Kidney (tissue), 14 donors: ENCODE data around the gene ZMYM1. TPM values are rescaled to one million over a fixed set of nuclear protein-coding genes. Genes with fewer than 3 reads are reported as not detected.

ENCODE experiments used
- DNase-seq, 5 donors: peaks; one replicate each; pipeline ENCODE4 v3.0.0-alpha.2; 2013 to 2020
- FAIRE-seq: peaks from 2 replicates; lab custom pipeline; 2012; peaks lifted over from hg19 to GRCh38; lab: Jason Lieb, UNC
- H3K27ac ChIP-seq, 2 donors: one replicate each; pipeline ENCODE4 v1.7.0; 2013; ENCODE audit warnings: low read depth in 2 of 2, low read length in 2 of 2, inconsistent platforms in 1 of 2
- H3K27me3 ChIP-seq: one replicate; pipeline ENCODE4 v1.7.1; 2013; ENCODE audit warnings: low read length, inconsistent platforms; ENCODE audit not compliant: control insufficient read depth, insufficient read depth
- H3K36me3 ChIP-seq, 3 donors: one replicate each; pipeline versions ENCODE4 v1.7.0 to v1.7.1; 2013; ENCODE audit warnings: low read length in 3 of 3, control low read depth in 1 of 3, inconsistent platforms in 1 of 3; ENCODE audit not compliant: insufficient read depth in 3 of 3, control insufficient read depth in 2 of 3
- H3K4me1 ChIP-seq, 3 donors: one replicate each; pipeline versions ENCODE4 v1.7.0 to v1.7.1; 2013; ENCODE audit warnings: low read length in 3 of 3, inconsistent platforms in 1 of 3, low read depth in 1 of 3; ENCODE audit not compliant: control insufficient read depth in 2 of 3, insufficient read depth in 2 of 3
- H3K4me3 ChIP-seq, 3 donors: one replicate each; pipeline versions ENCODE4 v1.7.0 to v1.8.1; 2013; ENCODE audit warnings: low read length in 3 of 3, control low read depth in 1 of 3, inconsistent platforms in 1 of 3
- H3K9ac ChIP-seq, 3 donors: one replicate each; pipeline versions ENCODE4 v1.7.0 to v1.7.1; 2013; ENCODE audit warnings: low read length in 3 of 3, control low read depth in 1 of 3, inconsistent platforms in 1 of 3
- H3K9me3 ChIP-seq, 3 donors: one replicate each; pipeline versions ENCODE4 v1.7.0 to v1.7.1; 2013; ENCODE audit warnings: low read length in 3 of 3, control low read depth in 1 of 3, inconsistent platforms in 1 of 3; ENCODE audit not compliant: control insufficient read depth in 2 of 3, insufficient read depth in 1 of 3
- CTCF ChIP-seq: IDR thresholded peaks from 3 replicates; pipeline ENCODE4 v1.5.1; 2012; ENCODE audit warnings: mild to moderate bottlenecking, moderate library complexity, borderline replicate concordance; ENCODE audit not compliant: insufficient read depth; ENCODE audit errors: extremely low read depth
- intact Hi-C: fragments of 100-400 bp; cut with DNase I; formaldehyde crosslinking; loops from one replicate; pipeline ENCODE4 v1.11.1; 2022
- polyA plus RNA-seq: library from polyadenylated mRNA; stranded (reverse); fragments of 350-450 nt; fragmentation: Illumina TruSeq; extraction: RNeasy Lipid Tissue Mini Kit (QIAGEN cat#74804); gene quantifications from one replicate; pipeline ENCODE4 v1.2.3, GENCODE V29; 2014; ENCODE audit warnings: low read depth, low replicate concordance; ENCODE audit not compliant: insufficient read depth
- total RNA-seq: library from RNA; stranded (reverse); fragmentation: NEBNext Ultra II Directional; extraction: Animal tissue kit (Norgen Biotek cat#: 25700); gene quantifications from one replicate; pipeline ENCODE4 v1.2.1, GENCODE V29; 2021
- donor health status: control.
- donor health status: control.
- donor health status: control.
- donor health status: control.
- donor health status: control.
- donor health status: DM: yes; HTN: yes; CAD: no.
- donor health status: Normal renal cell carcinoma (clear cell type).

ZMYM1 gene
- total and polyA plus RNA-seq, 2 donors from 2014 or later = 2.9 to 18.9 TPM

GRCh38 chr1:35036621-35037020, 42.6 kb upstream of the ZMYM1 start:
- H3K4me1 ChIP-seq = no peaks in the 10 kb centered on the region
- intact Hi-C loops = no loop called here
- FAIRE-seq (no peak), DNase-seq (no peak)
- H3K4me3 ChIP-seq = no peak overlapping the region
- H3K27me3 ChIP-seq = no peaks in the 10 kb centered on the region
- H3K9ac ChIP-seq = no peak overlapping the region
- no peak overlapping the region for H3K27ac ChIP-seq
- H3K9me3 ChIP-seq = peaks cover 0 to 8% (median 0%) of the 10 kb centered on the region in 3 donors
- H3K36me3 ChIP-seq = no peaks in the 10 kb centered on the region
- no peak for TF ChIP-seq CTCF

GRCh38 chr1:35037206-35037605, 42.0 kb upstream of the ZMYM1 start:
- Histone ChIP-seq H3K9me3 (peaks cover 0 to 8% (median 0%) of the 10 kb centered on the region in 3 donors), H3K27me3 (no peaks in the 10 kb centered on the region), H3K27ac (no peak overlapping the region), H3K4me3 (no peak overlapping the region), H3K4me1 (no peaks in the 10 kb centered on the region), H3K36me3 (no peaks in the 10 kb centered on the region), H3K9ac (no peak overlapping the region)
- no peak for TF ChIP-seq CTCF
- intact Hi-C loops = no loop called here
- no peak for FAIRE-seq
- no peak for DNase-seq

GRCh38 chr1:35038723-35039122, 40.5 kb upstream of the ZMYM1 start:
- no peaks in the 10 kb centered on the region for H3K27me3 ChIP-seq
- no peak for TF ChIP-seq CTCF
- no peak overlapping the region for H3K27ac ChIP-seq
- peaks cover 0 to under 1% (median 0%) of the 10 kb centered on the region in 3 donors for H3K9me3 ChIP-seq
- H3K4me1 ChIP-seq = no peaks in the 10 kb centered on the region
- FAIRE-seq = no peak
- no peaks in the 10 kb centered on the region for H3K36me3 ChIP-seq
- intact Hi-C loops = no loop called here
- H3K9ac ChIP-seq = no peak overlapping the region
- no peak for DNase-seq
- H3K4me3 ChIP-seq = no peak overlapping the region

- H3K9ac ChIP-seq = no peak overlapping the region
- no peak for TF ChIP-seq CTCF
- H3K27ac ChIP-seq = no peak overlapping the region
- H3K4me3 ChIP-seq = no peak overlapping the region
- no peaks in the 10 kb centered on the region for H3K27me3 ChIP-seq
- intact Hi-C loops = no loop called here
- no peak for FAIRE-seq
- no peaks in the 10 kb centered on the region for H3K4me1 ChIP-seq
- no peaks in the 10 kb centered on the region for H3K9me3 ChIP-seq
- H3K36me3 ChIP-seq = no peaks in the 10 kb centered on the region
- DNase-seq = no peak
Measured at GRCh38 chr1:35043498-35043897, 35.7 kb upstream of the ZMYM1 start.
